Measurements from ENCODE around the gene COL27A1.

COL27A1 gene

GRCh38 chr9:114184071-114184470, 28.7 kb downstream of the COL27A1 start:
- Histone ChIP-seq H3K4me1 (ENCODE audit: insufficient read depth, insufficient read length) (peaks cover 10% of the 10 kb centered on the region), H3K9me3 (ENCODE audit: insufficient read depth, low read length) (peaks cover 9% of the 10 kb centered on the region), H3K4me3 (ENCODE audit: insufficient read length, low read depth) (no peak overlapping the region), H3K27me3 (ENCODE audit: insufficient read depth, insufficient read length) (no peaks in the 10 kb centered on the region), H3K36me3 (ENCODE audit: insufficient read depth, insufficient read length, low read length) (peaks cover 83% of the 10 kb centered on the region), H3K9ac (ENCODE audit: insufficient read length, low read depth) (no peak overlapping the region)
- TF ChIP-seq YY1 (IDR thresholded peaks at IDR 0.05; ENCODE audit: insufficient read depth, insufficient read length) (no peak), ZNF274 (IDR thresholded peaks at IDR 0.05; ENCODE audit: low read depth, low read length) (no peak), SUZ12 (IDR thresholded peaks at IDR 0.05; ENCODE audit: extremely low read depth, insufficient read depth, insufficient read length) (no peak)
- no peak for DNase-seq (ENCODE audit: low read depth, low spot score)

GRCh38 chr9:114184866-114185265, 29.5 kb downstream of the COL27A1 start:
- Histone ChIP-seq H3K4me1 (ENCODE audit: insufficient read depth, insufficient read length) (peaks cover 10% of the 10 kb centered on the region), H3K9me3 (ENCODE audit: insufficient read depth, low read length) (peaks cover 17% of the 10 kb centered on the region), H3K27me3 (ENCODE audit: insufficient read depth, insufficient read length) (no peaks in the 10 kb centered on the region), H3K9ac (ENCODE audit: insufficient read length, low read depth) (no peak overlapping the region), H3K4me3 (ENCODE audit: insufficient read length, low read depth) (no peak overlapping the region), H3K36me3 (ENCODE audit: insufficient read depth, insufficient read length, low read length) (peaks cover 77% of the 10 kb centered on the region)
- no peak for DNase-seq (ENCODE audit: low read depth, low spot score)
- no peak for TF ChIP-seq ZNF274 (IDR thresholded peaks at IDR 0.05; ENCODE audit: low read depth, low read length)
- TF ChIP-seq SUZ12 (IDR thresholded peaks at IDR 0.05; ENCODE audit: extremely low read depth, insufficient read depth, insufficient read length): no peak
- TF ChIP-seq YY1 (IDR thresholded peaks at IDR 0.05; ENCODE audit: insufficient read depth, insufficient read length): no peak

GRCh38 chr9:114185570-114186490, 30.5 kb downstream of the COL27A1 start:
- peaks cover 8% of the 10 kb centered on the region for H3K4me1 ChIP-seq (ENCODE audit: insufficient read depth, insufficient read length)
- peaks cover 78% of the 10 kb centered on the region for H3K36me3 ChIP-seq (ENCODE audit: insufficient read depth, insufficient read length, low read length)
- peaks cover 21% of the 10 kb centered on the region for H3K9me3 ChIP-seq (ENCODE audit: insufficient read depth, low read length)
- no peak for TF ChIP-seq SUZ12 (IDR thresholded peaks at IDR 0.05; ENCODE audit: extremely low read depth, insufficient read depth, insufficient read length)
- TF ChIP-seq YY1 (IDR thresholded peaks at IDR 0.05; ENCODE audit: insufficient read depth, insufficient read length): no peak
- TF ChIP-seq ZNF274 (IDR thresholded peaks at IDR 0.05; ENCODE audit: low read depth, low read length): no peak
- DNase-seq (ENCODE audit: low read depth, low spot score): no peak
- no peak overlapping the region for H3K9ac ChIP-seq (ENCODE audit: insufficient read length, low read depth)
- H3K4me3 ChIP-seq (ENCODE audit: insufficient read length, low read depth): no peak overlapping the region
- no peaks in the 10 kb centered on the region for H3K27me3 ChIP-seq (ENCODE audit: insufficient read depth, insufficient read length)

GRCh38 chr9:114186605-114187289, 31.4 kb downstream of the COL27A1 start:
- Histone ChIP-seq H3K9me3 (ENCODE audit: insufficient read depth, low read length) (peaks cover 21% of the 10 kb centered on the region), H3K4me3 (ENCODE audit: insufficient read length, low read depth) (no peak overlapping the region), H3K27me3 (ENCODE audit: insufficient read depth, insufficient read length) (no peaks in the 10 kb centered on the region), H3K4me1 (ENCODE audit: insufficient read depth, insufficient read length) (no peaks in the 10 kb centered on the region), H3K9ac (ENCODE audit: insufficient read length, low read depth) (no peak overlapping the region), H3K36me3 (ENCODE audit: insufficient read depth, insufficient read length, low read length) (peaks cover 72% of the 10 kb centered on the region)
- TF ChIP-seq YY1 (IDR thresholded peaks at IDR 0.05; ENCODE audit: insufficient read depth, insufficient read length) (no peak), SUZ12 (IDR thresholded peaks at IDR 0.05; ENCODE audit: extremely low read depth, insufficient read depth, insufficient read length) (no peak), ZNF274 (IDR thresholded peaks at IDR 0.05; ENCODE audit: low read depth, low read length) (no peak)
- DNase-seq (ENCODE audit: low read depth, low spot score): no peak

GRCh38 chr9:114187827-114188226, 32.5 kb downstream of the COL27A1 start:
- Histone ChIP-seq H3K27me3 (ENCODE audit: insufficient read depth, insufficient read length) (no peaks in the 10 kb centered on the region), H3K4me1 (ENCODE audit: insufficient read depth, insufficient read length) (peaks cover 7% of the 10 kb centered on the region), H3K9me3 (ENCODE audit: insufficient read depth, low read length) (peaks cover 21% of the 10 kb centered on the region), H3K9ac (ENCODE audit: insufficient read length, low read depth) (no peak overlapping the region), H3K4me3 (ENCODE audit: insufficient read length, low read depth) (no peak overlapping the region), H3K36me3 (ENCODE audit: insufficient read depth, insufficient read length, low read length) (peaks cover 63% of the 10 kb centered on the region)
- no peak for DNase-seq (ENCODE audit: low read depth, low spot score)
- TF ChIP-seq SUZ12 (IDR thresholded peaks at IDR 0.05; ENCODE audit: extremely low read depth, insufficient read depth, insufficient read length): no peak
- TF ChIP-seq ZNF274 (IDR thresholded peaks at IDR 0.05; ENCODE audit: low read depth, low read length): no peak

GRCh38 chr9:114189823-114190562, 34.7 kb downstream of the COL27A1 start:
- Histone ChIP-seq H3K4me1 (ENCODE audit: insufficient read depth, insufficient read length) (peaks cover 11% of the 10 kb centered on the region), H3K4me3 (ENCODE audit: insufficient read length, low read depth) (no peak overlapping the region), H3K9ac (ENCODE audit: insufficient read length, low read depth) (no peak overlapping the region), H3K36me3 (ENCODE audit: insufficient read depth, insufficient read length, low read length) (peaks cover 56% of the 10 kb centered on the region), H3K27me3 (ENCODE audit: insufficient read depth, insufficient read length) (no peaks in the 10 kb centered on the region), H3K9me3 (ENCODE audit: insufficient read depth, low read length) (peaks cover 21% of the 10 kb centered on the region)
- DNase-seq (ENCODE audit: low read depth, low spot score): no peak
- no peak for TF ChIP-seq ZNF274 (IDR thresholded peaks at IDR 0.05; ENCODE audit: low read depth, low read length)
- no peak for TF ChIP-seq YY1 (IDR thresholded peaks at IDR 0.05; ENCODE audit: insufficient read depth, insufficient read length)
- no peak for TF ChIP-seq SUZ12 (IDR thresholded peaks at IDR 0.05; ENCODE audit: extremely low read depth, insufficient read depth, insufficient read length)

Data from NT2/D1 (cell line).